SK-N-SH treated with all-trans-retinoic acid at 6 μM for 48 hours (cell line): Measurements from ENCODE around the gene LYPD8.

Experiments used
- ESRRG ChIP-seq: fragments of 250-450 bp; sonication (Bioruptor Pico); IDR thresholded peaks from 2 replicates; pipeline ENCODE4 v1.6.1; 2021; ENCODE audit warnings: mild to moderate bottlenecking
- ZNF8 ChIP-seq: fragments of 450-650 bp; formaldehyde crosslinking; IDR thresholded peaks from 2 replicates; pipeline ENCODE4 v1.5.0; 2020; ENCODE audit warnings: mild to moderate bottlenecking, moderate library complexity

DNA sequence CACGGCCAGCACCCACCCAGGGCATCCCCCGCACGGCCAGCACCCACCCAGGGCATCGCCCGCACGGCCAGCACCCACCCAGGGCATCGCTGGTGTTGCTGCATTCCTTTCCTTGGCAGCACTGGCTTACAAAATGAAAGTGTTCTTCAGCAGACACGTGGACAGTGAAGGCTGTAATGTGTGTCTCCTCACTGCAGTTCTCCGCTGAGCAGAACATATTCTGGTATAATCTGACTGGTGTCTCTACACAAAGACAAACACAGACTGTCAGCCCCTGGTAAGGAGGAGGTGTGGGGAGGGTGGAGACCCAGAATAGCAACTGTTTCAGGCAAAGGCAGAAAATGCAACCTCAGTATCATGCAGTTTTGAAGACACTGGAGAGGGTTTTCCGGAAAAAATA is 7.3 kb downstream of the LYPD8 start:
- TF ChIP-seq ESRRG (CRISPR knock-in tag) = no peak
- TF ChIP-seq ZNF8 (CRISPR knock-in tag) = no peak
